Activated CD4-positive, CD25-positive, alpha-beta regulatory T cell treated with anti-CD3 and anti-CD28 coated beads, Interleukin-2, amount 50 U/mL, for 16 hours (primary cell): Measurements from ENCODE around the gene ZNF316.
"Not testable (repeated sequence)": the region's sequence is repeated elsewhere in the genome, so short reads cannot be mapped to it uniquely, and the experiment has no call there.

Source experiments
- DNase-seq: peaks from one replicate; pipeline ENCODE4 v3.0.0-alpha.2; 2020; ENCODE audit warnings: low read depth, low spot score

The ZNF316 gene

GRCh38 chr7:6621195-6622133 lies 15.7 kb upstream of the ZNF316 start:
- no peak for DNase-seq

GRCh38 chr7:6622134-6622710 lies 14.9 kb upstream of the ZNF316 start:
- no peak for DNase-seq

- no peak for DNase-seq
Observed at GRCh38 chr7:6623589-6624245, 13.4 kb upstream of the ZNF316 start.

- no peak for DNase-seq
Observed at GRCh38 chr7:6624246-6624611, 12.9 kb upstream of the ZNF316 start.

GRCh38 chr7:6628045-6628444 lies 9.1 kb upstream of the ZNF316 start:
- no peak for DNase-seq

GRCh38 chr7:6630007-6630849 lies 6.9 kb upstream of the ZNF316 start:
- DNase-seq = no peak

GRCh38 chr7:6631605-6632004 lies 5.5 kb upstream of the ZNF316 start:
- no peak for DNase-seq

- no peak for DNase-seq
Observed at GRCh38 chr7:6634021-6634420, 3.1 kb upstream of the ZNF316 start.

GRCh38 chr7:6634971-6635370 lies 2.1 kb upstream of the ZNF316 start:
- DNase-seq = not testable (repeated sequence)

- peak; percentile 10 for DNase-seq
Observed at GRCh38 chr7:6637544-6638229, 569 bp downstream of the ZNF316 start.

- no peak for DNase-seq
Observed at GRCh38 chr7:6639032-6639431, 1.9 kb downstream of the ZNF316 start.

GRCh38 chr7:6639627-6640026 lies 2.5 kb downstream of the ZNF316 start:
- no peak for DNase-seq

GRCh38 chr7:6640246-6640721 lies 3.2 kb downstream of the ZNF316 start:
- DNase-seq = no peak

- no peak for DNase-seq
Observed at GRCh38 chr7:6641305-6642035, 4.4 kb downstream of the ZNF316 start.

- no peak for DNase-seq
Observed at GRCh38 chr7:6642239-6642839, 5.2 kb downstream of the ZNF316 start.

- no peak for DNase-seq
Observed at GRCh38 chr7:6642861-6643640, 5.9 kb downstream of the ZNF316 start.

- DNase-seq = no peak
Observed at GRCh38 chr7:6643915-6644625, 7.0 kb downstream of the ZNF316 start.

- no peak for DNase-seq
Observed at GRCh38 chr7:6644728-6645127, 7.6 kb downstream of the ZNF316 start.
